IMR-90 (cell line): ENCODE measurements around the gene ELP2. TPM values are rescaled to one million over a fixed set of nuclear protein-coding genes. Genes with fewer than 3 reads are reported as not detected.
"Not testable (repeated sequence)": the region's sequence is repeated elsewhere in the genome, so short reads cannot be mapped to it uniquely, and the experiment has no call there.

Experiments used
- ATAC-seq: fragments of 200-7000 bp; cut with Tn5 transposase; 2 replicates; pipeline ENCODE4 v1.9.1; 2020; ENCODE audit warnings: low read depth, mild to moderate bottlenecking, moderate library complexity
- BruUV-seq: library from RNA; stranded (reverse); fragments of 400-500 nt; replicated peaks from 2 replicates; lab custom pipeline; 2021; lab: Mats Ljungman, UMichigan
- CTCF ChIA-PET: fragments of 300-600 bp; formaldehyde crosslinking; extraction: SDS; loops from one replicate; lab custom pipeline; 2021; ENCODE audit warnings: antibody characterized with exemption; lab: Yijun Ruan, JAX
- POLR2A ChIA-PET: fragments of 300-600 bp; sonication (Branson Sonifier 250); formaldehyde crosslinking; loops from one replicate; lab custom pipeline; 2022; ENCODE audit warnings: antibody characterized with exemption; ENCODE audit not compliant: unreplicated experiment; lab: Charles Lee
- DNase-seq: peaks from one replicate; pipeline ENCODE4 v3.0.0; 2013
- H2AFZ ChIP-seq: replicated peaks from 2 replicates; pipeline ENCODE3; 2013; ENCODE audit warnings: low read length, mild to moderate bottlenecking; ENCODE audit not compliant: poor library complexity
- H2AK5ac ChIP-seq: 2 replicates; pipeline ENCODE4 v1.6.1; 2013; ENCODE audit warnings: low read depth, low read length, inconsistent platforms
- H2AK9ac ChIP-seq: replicated peaks from 2 replicates; pipeline ENCODE3; 2013; ENCODE audit warnings: mild to moderate bottlenecking, low read depth, low read length, moderate library complexity; ENCODE audit not compliant: poor library complexity
- H2BK120ac ChIP-seq: 2 replicates; pipeline ENCODE4 v1.6.1; 2013; ENCODE audit warnings: low read depth, low read length, inconsistent platforms
- H2BK15ac ChIP-seq: 3 replicates; pipeline ENCODE4 v1.6.1; 2013; ENCODE audit warnings: low read depth, low read length, inconsistent platforms
- H2BK20ac ChIP-seq: 2 replicates; pipeline ENCODE4 v1.6.1; 2013; ENCODE audit warnings: low read depth, mild to moderate bottlenecking, inconsistent platforms, low read length, moderate library complexity
- H2BK5ac ChIP-seq: 2 replicates; pipeline ENCODE4 v1.6.1; 2013; ENCODE audit warnings: mild to moderate bottlenecking, low read depth, low read length, inconsistent platforms; ENCODE audit not compliant: poor library complexity, severe bottlenecking
- H3K14ac ChIP-seq: replicated peaks from 2 replicates; pipeline ENCODE4 v1.6.1; 2013; ENCODE audit warnings: low read depth, low read length, inconsistent platforms
- H3K18ac ChIP-seq: 2 replicates; pipeline ENCODE4 v1.6.1; 2013; ENCODE audit warnings: low read depth, low read length, control low read depth
- H3K23ac ChIP-seq: 2 replicates; pipeline ENCODE4 v1.6.1; 2013; ENCODE audit warnings: low read depth, low read length, inconsistent platforms
- H3K27ac ChIP-seq: 2 replicates; pipeline ENCODE4 v1.5.1; 2013; ENCODE audit warnings: mild to moderate bottlenecking, control low read depth, low read length; ENCODE audit not compliant: insufficient read depth
- H3K27me3 ChIP-seq: 2 replicates; pipeline ENCODE4 v1.6.1; 2013; ENCODE audit warnings: low read length; ENCODE audit not compliant: control insufficient read depth, insufficient read depth
- H3K36me3 ChIP-seq: 2 replicates; pipeline ENCODE4 v1.6.1; 2013; ENCODE audit warnings: low read length, mixed read lengths; ENCODE audit not compliant: control insufficient read depth, insufficient read depth
- H3K4ac ChIP-seq: 2 replicates; pipeline ENCODE4 v1.6.1; 2013; ENCODE audit warnings: low read depth, low read length, inconsistent platforms
- H3K4me1 ChIP-seq: 2 replicates; pipeline ENCODE4 v1.6.1; 2013; ENCODE audit warnings: low read length, mixed read lengths; ENCODE audit not compliant: control insufficient read depth, insufficient read depth
- H3K4me2 ChIP-seq: 2 replicates; pipeline ENCODE4 v1.6.1; 2013; ENCODE audit warnings: low read depth, mild to moderate bottlenecking, control low read depth, low read length, moderate library complexity
- H3K4me3 ChIP-seq: 2 replicates; pipeline ENCODE4 v1.5.1; 2013; ENCODE audit warnings: low read depth, mild to moderate bottlenecking, control low read depth, low read length, moderate library complexity; ENCODE audit not compliant: insufficient read depth
- H3K56ac ChIP-seq: 2 replicates; pipeline ENCODE4 v1.6.1; 2013; ENCODE audit warnings: low read length, inconsistent platforms; ENCODE audit not compliant: insufficient read depth; ENCODE audit errors: extremely low read depth
- H3K79me1 ChIP-seq, 2 experiments: 2 replicates each; pipeline ENCODE4 v1.6.1; 2013; ENCODE audit warnings: low read length in 2 of 2, inconsistent platforms in 1 of 2, low read depth in 1 of 2
- H3K9ac ChIP-seq: 2 replicates; pipeline ENCODE4 v1.6.1; 2013; ENCODE audit warnings: low read depth, low read length, control low read depth
- H3K9me1 ChIP-seq: 2 replicates; pipeline ENCODE4 v1.6.1; 2013; ENCODE audit warnings: low read length, inconsistent platforms; ENCODE audit not compliant: insufficient read depth
- H3K9me3 ChIP-seq: 2 replicates; pipeline ENCODE4 v1.6.1; 2013; ENCODE audit warnings: low read length; ENCODE audit not compliant: control insufficient read depth, insufficient read depth
- H4K20me1 ChIP-seq: 2 replicates; pipeline ENCODE4 v1.6.1; 2013; ENCODE audit warnings: low read length, inconsistent platforms; ENCODE audit not compliant: insufficient read depth
- H4K5ac ChIP-seq: 2 replicates; pipeline ENCODE4 v1.6.1; 2013; ENCODE audit warnings: mild to moderate bottlenecking, low read depth, low read length, control low read depth
- H4K8ac ChIP-seq, 2 experiments: 2 replicates each; pipeline ENCODE4 v1.6.1; 2013; ENCODE audit warnings: low read depth in 2 of 2, low read length in 2 of 2, control low read depth in 1 of 2, inconsistent platforms in 1 of 2
- H4K91ac ChIP-seq: 2 replicates; pipeline ENCODE4 v1.6.1; 2013; ENCODE audit warnings: low read depth, low read length, inconsistent platforms; ENCODE audit not compliant: insufficient read depth
- NFE2L2 ChIP-seq: fragments of 150-350 bp; IDR thresholded peaks from 2 replicates; pipeline ENCODE4 v1.6.1; 2016; ENCODE audit warnings: low read depth, mild to moderate bottlenecking, low read length
- POLR2A ChIP-seq: IDR thresholded peaks from 2 replicates; pipeline ENCODE4 v1.6.1; 2012; ENCODE audit warnings: mild to moderate bottlenecking, low read depth, low read length
- RCOR1 ChIP-seq: IDR thresholded peaks from 2 replicates; pipeline ENCODE4 v1.6.1; 2012; ENCODE audit warnings: mild to moderate bottlenecking, low read length, improper control_type of control experiment; ENCODE audit not compliant: insufficient replicate concordance
- RFX5 ChIP-seq: IDR thresholded peaks from 2 replicates; pipeline ENCODE4 v1.8.0; 2012; ENCODE audit warnings: low read depth, mild to moderate bottlenecking, low read length, moderate library complexity
- WGBS, 2 experiments: methylation state at CpG; one replicate each; pipeline versions ENCODE4 v1.1.5 to v1.1.7; 2013; ENCODE audit warnings: missing lambda C conversion rate in 2 of 2; ENCODE audit not compliant: insufficient read length in 1 of 2; ENCODE audit errors: extremely low coverage in 2 of 2; 5-methylcytosine and 5-hydroxymethylcytosine counted together
- dilution Hi-C: fragments of 300-500 bp; cut with HindIII; formaldehyde crosslinking; loops from one replicate; pipeline ENCODE4 v1.14.3; 2018; ENCODE audit warnings: low sequenced_read_pairs; ENCODE audit not compliant: unreplicated experiment
- in situ Hi-C: fragments of 300-500 bp; cut with MboI; formaldehyde crosslinking; loops from 3 replicates; pipeline ENCODE4 v1.14.3; 2019; ENCODE audit warnings: low sequenced_read_pairs, inconsistent platforms, mixed read lengths
- intact Hi-C: fragments of 100-400 bp; cut with micrococcal nuclease; formaldehyde crosslinking; loops from 2 replicates; pipeline ENCODE4 v1.10.0; 2022
- polyA plus RNA-seq, 3 experiments: library from polyadenylated mRNA; depleted of rRNA; stranded (reverse); fragments of >200 nt; gene quantifications; 2 replicates each; pipeline ENCODE4 v1.2.3, GENCODE V29; 2012; ENCODE audit warnings: low replicate concordance in 1 of 3
- total RNA-seq: library from RNA; depleted of rRNA; stranded (reverse); fragments of >200 nt; gene quantifications from 2 replicates; pipeline ENCODE4 v1.2.3, GENCODE V29; 2012

ELP2 gene
- total and polyA plus RNA-seq, 2 of the 4 experiments (the other 2 are of a cell fraction) = 48.1 to 161 TPM

GRCh38 chr18:36114738-36115137, 15.0 kb upstream of the ELP2 start:
- Histone ChIP-seq H3K23ac (no peak overlapping the region), H3K4me3 (no peak overlapping the region), H3K4ac (no peak overlapping the region), H3K79me1 (peaks cover 6 to 15% of the 10 kb centered on the region in 2 experiments), H4K91ac (no peak overlapping the region), H3K9ac (no peak overlapping the region), H2BK15ac (no peak overlapping the region), H3K56ac (no peak overlapping the region), H3K27me3 (no peaks in the 10 kb centered on the region), H3K18ac (no peak overlapping the region), H4K20me1 (peaks cover 4% of the 10 kb centered on the region; the same call in 1 of the 2 replicates), H2AK9ac (no peak overlapping the region), H2BK20ac (no peak overlapping the region), H2BK5ac (no peak overlapping the region), H2BK120ac (no peak overlapping the region), H2AFZ (no peak overlapping the region), H4K8ac (no peak overlapping the region), H3K36me3 (peaks cover 49% of the 10 kb centered on the region), H3K14ac (no peak overlapping the region), H3K4me2 (no peak overlapping the region), H3K27ac (no peak overlapping the region), H3K9me3 (no peaks in the 10 kb centered on the region), H3K4me1 (no peaks in the 10 kb centered on the region), H2AK5ac (no peak overlapping the region), H4K5ac (no peak overlapping the region), H3K9me1 (no peaks in the 10 kb centered on the region)
- BruUV-seq = no TSS peak
- ChIA-PET POLR2A (no interaction called here), CTCF (no interaction called here)
- ATAC-seq (no peak), DNase-seq (no peak)
- dilution Hi-C loops = no loop called here
- in situ Hi-C loops = no loop called here
- intact Hi-C loops = no loop called here
- TF ChIP-seq RCOR1 (no peak), NFE2L2 (no peak), POLR2A (no peak), RFX5 (no peak)
- WGBS, 2 experiments = no CpG with 5 or more reads among the region's 1 CpG

- H4K8ac ChIP-seq, H3K18ac ChIP-seq, H3K9ac ChIP-seq, H3K23ac ChIP-seq, H2AK5ac ChIP-seq, H3K27ac ChIP-seq, H3K4me2 ChIP-seq, H4K5ac ChIP-seq, H3K4me1 ChIP-seq, H2BK5ac ChIP-seq, H3K27me3 ChIP-seq, intact Hi-C loops, H3K4ac ChIP-seq, in situ Hi-C loops, H2AK9ac ChIP-seq, H3K56ac ChIP-seq, DNase-seq, H4K20me1 ChIP-seq, H3K9me3 ChIP-seq, BruUV-seq, H4K91ac ChIP-seq, POLR2A ChIA-PET, ATAC-seq, H2AFZ ChIP-seq, CTCF ChIA-PET, H3K9me1 ChIP-seq, dilution Hi-C loops, H2BK15ac ChIP-seq, H3K14ac ChIP-seq, H2BK120ac ChIP-seq, H3K4me3 ChIP-seq, H2BK20ac ChIP-seq: not testable (repeated sequence)
- WGBS, 2 experiments = 100% methylated on average over 4 of the region's 11 CpGs; no CpG with 5 or more reads in 1 of the 2 experiments
- H3K79me1 ChIP-seq = peaks cover 6 to 15% of the 10 kb centered on the region in 2 experiments
- H3K36me3 ChIP-seq = peaks cover 48% of the 10 kb centered on the region
Measured at GRCh38 chr18:36116771-36117170, 12.9 kb upstream of the ELP2 start.
